Stimulated activated CD8-positive, alpha-beta memory T cell treated with anti-CD3 and anti-CD28 coated beads, Interleukin-15, amount 100 ng/mL, for 48 hours (primary cell): ENCODE data around the gene TRIM72.
"Not testable (repeated sequence)": the region's sequence is repeated elsewhere in the genome, so short reads cannot be mapped to it uniquely, and the experiment has no call there.

Experiments used
- DNase-seq, 2 donors: peaks; one replicate each; pipeline ENCODE4 v3.0.0-alpha.2; 2020; ENCODE audit warnings: low read depth in 2 of 2

The TRIM72 gene

GRCh38 chr16:31213877-31214707, at the start of gene TRIM72:
TSS of gene TRIM72 (plus strand) at chr16:31214119. CDS start at chr16:31214739, 620 bp downstream.
- DNase-seq, result no peak

GRCh38 chr16:31167315-31167714, 46.6 kb upstream of the TRIM72 start:
- no peak for DNase-seq

GRCh38 chr16:31168848-31169247, 45.1 kb upstream of the TRIM72 start:
- no peak for DNase-seq

- DNase-seq, result not testable (repeated sequence)
Observed at GRCh38 chr16:31170048-31170447, 43.9 kb upstream of the TRIM72 start.

GRCh38 chr16:31177136-31177535, 36.8 kb upstream of the TRIM72 start:
- no peak for DNase-seq

GRCh38 chr16:31179219-31179746, 34.6 kb upstream of the TRIM72 start:
- no peak for DNase-seq

- peak; percentile 84 for DNase-seq
Observed at GRCh38 chr16:31179747-31180459, 34.0 kb upstream of the TRIM72 start, which contains the start of gene FUS. TSS of gene FUS (plus strand) at chr16:31180139. CDS start at chr16:31180215, 76 bp downstream.

- DNase-seq, result no peak
Observed at GRCh38 chr16:31181102-31181830, 32.7 kb upstream of the TRIM72 start.

- DNase-seq, result no peak
Observed at GRCh38 chr16:31182391-31182790, 31.5 kb upstream of the TRIM72 start.

- DNase-seq, result no peak
Observed at GRCh38 chr16:31183432-31184428, 30.2 kb upstream of the TRIM72 start.

- DNase-seq, result no peak
Observed at GRCh38 chr16:31184888-31185287, 29.0 kb upstream of the TRIM72 start.

- DNase-seq, result no peak
Observed at GRCh38 chr16:31185339-31185738, 28.6 kb upstream of the TRIM72 start.

GRCh38 chr16:31186176-31186575, 27.7 kb upstream of the TRIM72 start:
- DNase-seq, result no peak

- DNase-seq, result no peak
Observed at GRCh38 chr16:31186930-31187807, 26.8 kb upstream of the TRIM72 start.

- DNase-seq, result no peak
Observed at GRCh38 chr16:31187808-31188189, 26.1 kb upstream of the TRIM72 start.

- DNase-seq, result no peak
Observed at GRCh38 chr16:31188450-31189411, 25.2 kb upstream of the TRIM72 start.

GRCh38 chr16:31189412-31189778, 24.5 kb upstream of the TRIM72 start:
- DNase-seq, result no peak

GRCh38 chr16:31190061-31190460, 23.9 kb upstream of the TRIM72 start:
- no peak for DNase-seq
